ENCODE results near the gene SLF2.

SLF2 gene

GRCh38 chr10:101000127-101000914 lies 87.6 kb downstream of the SLF2 start:
- no peak for DNase-seq

GRCh38 chr10:101000915-101001658 lies 88.3 kb downstream of the SLF2 start:
- no peak for DNase-seq

- DNase-seq, result no peak
Measured at GRCh38 chr10:101001659-101002035, 88.9 kb downstream of the SLF2 start.

GRCh38 chr10:101002456-101002855 lies 89.7 kb downstream of the SLF2 start:
- DNase-seq, result no peak

- no peak for DNase-seq
Measured at GRCh38 chr10:101003639-101004206, 91.0 kb downstream of the SLF2 start.

GRCh38 chr10:101005361-101005760 lies 92.6 kb downstream of the SLF2 start:
- DNase-seq, result no peak

GRCh38 chr10:101005869-101006567 lies 93.3 kb downstream of the SLF2 start:
- no peak for DNase-seq

- no peak for DNase-seq
Measured at GRCh38 chr10:101006593-101007098, 93.9 kb downstream of the SLF2 start.

- no peak for DNase-seq
Measured at GRCh38 chr10:101007099-101007711, 94.4 kb downstream of the SLF2 start.

- no peak for DNase-seq
Measured at GRCh38 chr10:101007915-101008822, 95.4 kb downstream of the SLF2 start.

GRCh38 chr10:101008823-101009423 lies 96.2 kb downstream of the SLF2 start:
- no peak for DNase-seq

- DNase-seq, result no peak
Measured at GRCh38 chr10:101010329-101010728, 97.6 kb downstream of the SLF2 start.

- no peak for DNase-seq
Measured at GRCh38 chr10:101011517-101012423, 99.0 kb downstream of the SLF2 start.

- DNase-seq, result peak; percentile 80 to 82
Measured at GRCh38 chr10:101012525-101013364, 100.0 kb downstream of the SLF2 start.

GRCh38 chr10:101013365-101013825 lies 100.6 kb downstream of the SLF2 start:
- DNase-seq, result no peak

GRCh38 chr10:101014230-101014884 lies 101.6 kb downstream of the SLF2 start:
- DNase-seq, result peak; percentile 73 to 77
